HG03039 (cell line): ENCODE data around the gene ACOT7.
"Not testable (repeated sequence)": the region's sequence is repeated elsewhere in the genome, so short reads cannot be mapped to it uniquely, and the experiment has no call there.

Source experiments
- ATAC-seq: cut with Tn5 transposase; IDR thresholded peaks from one replicate; pipeline ENCODE4 v1.9.1; 2021; ENCODE audit warnings: mild to moderate bottlenecking, moderate library complexity; ENCODE audit not compliant: unreplicated experiment

Gene ACOT7

GRCh38 chr1:6317098-6317760, 76.3 kb downstream of the ACOT7 start:
- no peak for ATAC-seq

- no peak for ATAC-seq
These were observed 77.1 kb downstream of the ACOT7 start for GRCh38 chr1:6316240-6317097.

GRCh38 chr1:6314503-6314902, 79.1 kb downstream of the ACOT7 start:
- ATAC-seq, result no peak

DNA sequence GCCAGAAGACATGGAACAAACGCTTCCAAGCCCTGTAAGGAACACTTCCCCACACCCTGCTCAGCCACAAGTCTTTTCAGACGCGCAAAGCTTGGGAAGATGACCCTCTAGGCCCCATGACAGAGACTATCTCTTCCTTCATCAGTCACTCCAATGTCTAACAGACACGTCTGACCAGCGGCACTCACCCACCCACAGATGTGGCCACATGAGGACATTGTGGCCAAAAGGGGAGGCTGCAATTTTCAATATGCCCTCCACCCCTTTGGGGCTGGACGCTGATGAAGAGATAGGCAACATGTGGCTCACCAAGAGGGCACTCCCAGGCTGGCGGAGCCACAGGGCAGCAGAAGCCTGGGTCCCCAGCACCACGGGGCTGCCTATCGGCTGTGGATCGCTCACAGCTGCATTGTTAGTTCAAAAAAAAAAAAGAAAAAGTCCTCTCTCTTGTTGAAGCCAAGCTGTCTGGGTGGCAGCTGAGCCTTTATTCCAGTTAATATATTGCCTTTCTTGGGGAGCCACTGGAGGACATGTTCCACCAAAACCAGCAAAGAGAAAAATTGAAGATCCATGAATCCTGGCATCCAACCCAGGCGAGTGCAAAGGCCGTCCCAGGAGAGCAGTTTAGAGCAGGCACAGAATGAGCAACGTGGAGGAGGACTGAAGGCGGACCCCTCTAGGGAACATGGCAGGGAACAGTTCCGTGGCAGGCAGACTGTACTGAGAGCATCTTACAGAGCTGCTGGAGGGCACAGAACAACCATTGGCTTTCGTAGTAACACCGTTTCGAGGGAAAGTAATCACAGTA, 80.0 kb downstream of the ACOT7 start:
- ATAC-seq, result no peak

- no peak for ATAC-seq
These were observed 83.3 kb downstream of the ACOT7 start for GRCh38 chr1:6310116-6310848.

DNA sequence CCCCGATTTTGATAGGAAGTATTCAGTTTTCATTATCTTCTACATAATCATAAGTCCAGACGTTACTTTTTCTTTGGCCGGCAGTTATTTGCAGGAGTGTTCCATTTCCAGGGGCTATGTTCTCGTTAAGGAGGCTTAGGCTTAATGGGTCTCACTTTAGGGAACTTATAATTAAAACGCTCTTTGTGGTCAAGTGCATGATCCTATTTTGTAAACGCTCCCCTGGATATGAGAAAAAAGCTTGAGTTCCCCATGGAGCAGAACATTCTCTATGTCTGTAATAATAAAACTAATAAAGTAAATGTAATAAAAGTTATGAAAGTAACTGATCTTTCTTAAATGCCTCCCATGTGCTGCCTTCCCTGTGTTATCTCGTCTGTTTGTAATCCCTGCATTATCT, 84.0 kb downstream of the ACOT7 start:
- no peak for ATAC-seq

DNA sequence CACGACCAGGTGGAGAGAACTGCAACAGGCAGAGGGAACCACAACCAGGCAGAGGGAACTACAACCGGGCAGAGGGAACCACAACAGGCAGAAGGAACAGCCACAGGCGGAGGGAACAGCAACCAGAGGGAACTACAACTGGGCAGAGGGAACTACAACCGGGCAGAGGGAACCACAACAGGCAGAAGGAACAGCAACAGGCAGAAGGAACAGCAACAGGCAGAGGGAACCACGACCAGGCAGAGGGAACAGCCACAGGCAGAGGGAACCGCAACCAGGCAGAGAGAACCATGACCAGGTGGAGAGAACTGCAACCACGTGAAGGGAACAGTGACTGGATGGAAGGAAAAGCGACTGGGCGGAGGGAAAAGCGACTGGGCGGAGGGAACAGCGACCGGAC, 85.1 kb downstream of the ACOT7 start:
- ATAC-seq, result no peak

- ATAC-seq, result not testable (repeated sequence)
These were observed 85.9 kb downstream of the ACOT7 start for GRCh38 chr1:6307682-6308081.

DNA sequence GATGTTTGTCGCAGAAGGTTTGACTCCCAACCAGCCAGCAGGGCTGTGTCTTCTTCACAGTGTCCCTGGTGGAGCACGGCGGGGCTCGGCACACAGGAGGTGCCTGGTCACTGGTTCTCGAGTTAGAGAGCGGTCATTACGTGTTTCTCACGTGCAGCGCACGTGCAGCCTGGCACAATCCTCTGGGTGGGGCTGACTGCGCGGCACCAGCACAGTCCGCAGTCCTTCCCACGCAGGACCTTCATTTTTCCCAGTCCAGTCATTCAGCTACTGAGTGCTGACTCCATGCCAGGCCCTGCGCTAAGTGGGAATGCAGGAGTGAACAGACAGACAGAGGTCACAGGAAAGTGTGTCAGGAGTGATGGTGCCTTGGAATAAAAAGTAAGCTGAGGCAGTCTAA, 86.5 kb downstream of the ACOT7 start:
- ATAC-seq, result no peak

DNA sequence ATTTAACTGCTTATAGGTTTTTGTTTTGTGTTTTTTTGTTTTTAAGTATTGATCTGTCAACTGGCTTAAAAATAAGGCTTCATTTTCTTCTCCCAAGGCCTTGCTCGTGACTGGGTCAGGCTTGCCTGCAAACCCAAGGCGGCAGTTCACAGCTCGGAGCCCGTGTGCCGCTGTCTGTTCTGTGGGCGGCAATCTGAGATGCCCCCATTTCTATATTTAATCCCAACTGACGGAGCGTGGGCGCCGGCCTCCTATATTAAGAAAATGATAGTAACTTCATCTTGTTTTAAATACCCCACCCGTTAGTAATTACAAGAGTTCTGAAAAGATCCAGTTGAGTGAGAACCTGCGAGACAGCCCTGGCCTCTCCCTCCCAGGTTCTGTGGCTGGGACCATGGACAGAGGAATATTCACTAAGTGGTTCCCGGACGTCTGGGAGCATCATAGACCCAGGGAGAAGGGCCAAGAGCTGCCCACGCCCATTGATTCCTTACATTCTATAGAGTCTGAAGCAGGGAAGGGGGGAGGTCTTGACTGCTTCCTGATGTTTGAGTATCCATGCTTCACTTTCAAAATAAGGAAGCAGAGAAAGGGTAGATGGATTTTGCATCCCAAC, 90.1 kb downstream of the ACOT7 start:
- no peak for ATAC-seq

GRCh38 chr1:6302568-6302967, 91.0 kb downstream of the ACOT7 start:
- no peak for ATAC-seq

DNA sequence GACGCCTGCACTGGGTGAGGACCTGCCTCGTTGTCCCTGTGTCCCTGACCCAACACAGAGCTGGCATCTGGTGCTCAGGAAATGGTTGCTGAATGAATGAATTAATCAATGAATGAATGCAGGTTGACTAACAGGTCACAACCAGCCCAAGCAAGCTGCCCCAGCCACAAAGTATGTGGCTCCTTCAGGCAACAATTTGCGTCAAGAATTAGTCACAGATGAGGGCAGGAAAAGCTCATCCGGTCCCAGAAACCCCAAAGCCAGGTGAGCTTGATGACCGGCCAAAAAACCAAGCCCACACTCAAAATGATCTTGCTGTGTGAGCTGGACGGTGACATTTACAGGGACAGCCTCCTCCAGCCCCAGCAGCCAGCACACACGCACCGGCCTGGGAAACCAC, 92.0 kb downstream of the ACOT7 start:
- no peak for ATAC-seq

DNA sequence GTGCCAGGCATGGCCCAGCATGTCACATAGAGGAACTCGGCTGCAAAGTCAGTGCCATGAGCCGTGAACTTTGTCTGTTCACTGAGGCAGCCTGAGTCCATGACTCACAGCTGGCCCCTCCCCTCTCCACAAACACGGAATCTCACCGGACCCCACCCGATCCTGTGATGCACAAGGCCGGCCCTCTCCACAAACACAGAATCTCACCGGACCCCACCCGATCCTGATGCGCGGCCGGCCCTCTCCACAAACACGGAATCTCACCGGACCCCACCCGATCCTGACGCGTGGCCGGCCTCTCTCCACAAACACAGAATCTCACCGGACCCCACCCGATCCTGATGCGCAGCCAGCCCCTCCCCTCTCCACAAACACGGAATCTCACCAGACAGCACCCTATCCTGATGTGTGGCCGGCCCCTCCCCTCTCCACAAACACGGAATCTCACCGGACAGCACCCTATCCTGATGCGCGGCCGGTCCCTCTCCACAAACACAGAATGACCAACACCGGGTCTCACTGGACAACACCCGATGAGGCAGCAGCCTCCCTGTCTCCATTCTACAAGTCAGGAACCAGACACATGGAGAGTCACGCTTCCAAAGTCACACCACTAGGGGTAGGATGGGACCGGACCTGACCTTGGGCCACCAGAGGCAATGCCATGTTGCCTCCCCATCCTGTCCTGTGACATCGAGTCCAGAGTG, 93.1 kb downstream of the ACOT7 start:
- ATAC-seq, result no peak

DNA sequence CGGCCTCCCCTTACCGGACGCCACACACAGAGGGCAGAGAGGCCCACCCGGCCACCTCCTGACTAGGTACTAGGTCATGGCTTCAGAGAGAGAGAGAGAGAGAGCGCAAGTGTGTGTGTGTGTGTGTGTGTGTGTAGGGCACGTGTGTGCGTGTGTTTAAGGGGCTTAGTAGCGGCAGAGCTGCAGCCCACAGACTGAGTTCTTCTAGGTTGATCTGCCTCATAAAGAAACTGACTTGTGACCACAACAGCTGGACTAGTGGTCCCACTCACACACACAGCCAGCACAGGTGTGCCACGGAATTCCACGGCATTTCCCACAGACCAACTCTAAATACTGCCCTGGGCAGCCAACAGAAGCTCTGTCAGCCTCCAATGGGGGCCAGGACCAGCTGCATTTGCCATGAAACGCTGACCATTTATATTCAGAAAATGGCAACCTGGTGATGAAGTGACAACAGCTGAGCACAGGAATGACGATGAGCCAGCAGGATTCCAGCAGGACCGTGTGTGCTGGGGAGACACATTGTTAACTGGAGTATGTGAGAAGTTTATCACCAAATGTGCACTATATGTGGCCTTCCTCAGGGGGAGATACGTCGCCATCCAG, 93.9 kb downstream of the ACOT7 start:
- ATAC-seq, result no peak

- ATAC-seq, result no peak
These were observed 94.6 kb downstream of the ACOT7 start for GRCh38 chr1:6298940-6299465.

- ATAC-seq, result no peak
These were observed 95.0 kb downstream of the ACOT7 start for GRCh38 chr1:6298530-6298929.

DNA sequence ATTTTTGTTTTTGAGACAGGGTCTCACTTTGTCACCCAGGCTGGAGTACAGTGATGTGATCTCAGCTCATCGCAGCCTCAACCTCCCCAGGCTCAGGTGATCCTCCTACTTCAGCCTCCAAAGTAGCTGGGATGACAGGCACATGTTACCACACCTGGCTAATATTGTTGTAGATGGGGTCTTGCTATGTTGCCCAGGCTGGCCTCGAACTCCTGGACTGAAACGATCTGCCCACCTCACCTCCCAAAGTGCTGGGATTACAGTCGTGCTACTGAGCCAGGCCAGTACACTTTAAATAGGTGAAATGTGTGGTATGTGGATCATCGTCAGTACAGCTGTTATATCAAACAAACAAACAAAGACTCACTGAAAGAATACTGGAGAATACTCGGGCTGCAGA, 97.7 kb downstream of the ACOT7 start:
- no peak for ATAC-seq

DNA sequence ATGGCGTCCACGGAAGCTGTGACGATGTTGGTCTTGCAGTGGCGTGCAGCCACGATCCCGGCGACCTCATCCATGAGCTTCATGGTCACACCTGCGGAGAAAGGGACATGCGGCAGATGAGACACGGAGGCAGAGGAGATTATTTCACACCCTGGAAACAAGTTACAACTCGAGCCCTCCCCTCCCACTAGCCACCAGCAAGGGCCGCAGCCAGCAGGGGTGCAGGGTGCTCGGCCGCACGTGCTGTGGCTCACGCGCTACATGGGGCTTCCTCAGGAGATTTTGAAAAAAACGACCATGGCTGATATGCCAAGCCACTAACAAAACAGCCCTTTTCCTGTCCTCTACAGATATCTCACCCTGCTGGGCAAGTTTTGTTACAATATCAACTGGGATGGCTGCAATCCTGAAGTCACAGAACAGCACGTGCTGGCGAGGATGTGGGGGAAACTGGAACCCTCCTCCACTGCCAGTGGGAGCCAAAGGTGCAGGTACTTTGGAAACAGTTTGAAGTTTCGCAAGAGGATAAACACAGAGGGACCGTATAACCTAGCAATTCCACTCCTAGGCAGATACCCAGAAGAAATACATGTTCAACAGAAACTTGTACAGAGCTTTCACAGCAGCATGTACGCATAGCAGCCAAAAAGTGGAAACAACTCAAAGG, 98.5 kb downstream of the ACOT7 start:
- ATAC-seq, result no peak
